Liver (tissue), 8 donors: ENCODE results near the gene CCR5AS.

ENCODE experiments used
- DNase-seq: peaks from one replicate; pipeline ENCODE4 v3.0.0-alpha.2; 2017; ENCODE audit warnings: low spot score
- H3K27ac ChIP-seq, 2 donors: one replicate each; pipeline ENCODE4 v1.7.0; 2013; ENCODE audit warnings: inconsistent platforms in 2 of 2, low read length in 2 of 2, control low read depth in 1 of 2, low read depth in 1 of 2, mild to moderate bottlenecking in 1 of 2
- H3K27me3 ChIP-seq, 4 donors: one replicate each; pipeline versions ENCODE4 v1.6.1 to v1.7.0; 2013; ENCODE audit warnings: low read length in 3 of 4, inconsistent platforms in 1 of 4, mild to moderate bottlenecking in 1 of 4, moderate library complexity in 1 of 4; ENCODE audit not compliant: control insufficient read depth in 4 of 4, insufficient read depth in 4 of 4
- H3K36me3 ChIP-seq, 4 donors: one replicate each; pipeline versions ENCODE4 v1.6.1 to v1.7.0; 2013; ENCODE audit warnings: low read length in 3 of 4, mild to moderate bottlenecking in 3 of 4, low read depth in 1 of 4, moderate library complexity in 1 of 4; ENCODE audit not compliant: control insufficient read depth in 4 of 4, insufficient read depth in 3 of 4
- H3K4me1 ChIP-seq, 4 donors: one replicate each; pipeline versions ENCODE4 v1.6.1 to v1.7.0; 2013; ENCODE audit warnings: low read length in 3 of 4, mild to moderate bottlenecking in 3 of 4, moderate library complexity in 1 of 4; ENCODE audit not compliant: control insufficient read depth in 4 of 4, insufficient read depth in 4 of 4
- H3K4me3 ChIP-seq, 3 donors: one replicate each; pipeline versions ENCODE4 v1.6.1 to v1.7.0; 2013; ENCODE audit warnings: low read length in 3 of 3, control low read depth in 1 of 3, low read depth in 1 of 3, mild to moderate bottlenecking in 1 of 3
- H3K9ac ChIP-seq, 2 donors: one replicate each; pipeline ENCODE4 v1.7.0; 2013; ENCODE audit warnings: low read length in 2 of 2, mild to moderate bottlenecking in 2 of 2, moderate library complexity in 2 of 2, control low read depth in 1 of 2, low read depth in 1 of 2
- H3K9me3 ChIP-seq, 4 donors: one replicate each; pipeline versions ENCODE4 v1.6.1 to v1.7.0; 2013; ENCODE audit warnings: low read length in 3 of 4; ENCODE audit not compliant: control insufficient read depth in 4 of 4
- EGR1 ChIP-seq, 2 donors: IDR thresholded peaks; 2 replicates each; pipeline ENCODE4 v1.6.1; 2016 to 2018; ENCODE audit warnings: antibody characterized with exemption in 2 of 2, low read depth in 2 of 2
- FOXA1 ChIP-seq: IDR thresholded peaks from 2 replicates; pipeline ENCODE4 v1.6.1; 2016; ENCODE audit warnings: antibody characterized with exemption
- FOXA2 ChIP-seq: IDR thresholded peaks from 2 replicates; pipeline ENCODE4 v1.6.1; 2016; ENCODE audit warnings: antibody characterized with exemption
- GABPA ChIP-seq, 2 donors: IDR thresholded peaks in 1 of 2; conservative IDR thresholded peaks in 1 of 2; 2 replicates each; pipeline ENCODE4 v1.6.1; 2016; ENCODE audit warnings: antibody characterized with exemption in 2 of 2, mild to moderate bottlenecking in 1 of 2, moderate library complexity in 1 of 2
- HNF4A ChIP-seq, 2 donors: conservative IDR thresholded peaks; 2 replicates each; pipeline ENCODE4 v1.6.1; 2016; ENCODE audit warnings: antibody characterized with exemption in 2 of 2, mild to moderate bottlenecking in 2 of 2
- HNF4G ChIP-seq: IDR thresholded peaks from 2 replicates; pipeline ENCODE4 v1.6.1; 2016; ENCODE audit warnings: antibody characterized with exemption
- JUND ChIP-seq, 2 donors: IDR thresholded peaks; 2 replicates each; pipeline ENCODE4 v1.6.1; 2016; ENCODE audit warnings: antibody characterized with exemption in 2 of 2
- MAX ChIP-seq: IDR thresholded peaks from 2 replicates; pipeline ENCODE4 v1.6.1; 2016; ENCODE audit warnings: antibody characterized with exemption
- NR2F2 ChIP-seq: IDR thresholded peaks from 2 replicates; pipeline ENCODE4 v1.6.1; 2016; ENCODE audit warnings: antibody characterized with exemption
- RAD21 ChIP-seq, 2 donors: IDR thresholded peaks; 2 replicates each; pipeline ENCODE4 v1.6.1; 2016; ENCODE audit warnings: antibody characterized with exemption in 2 of 2, mild to moderate bottlenecking in 2 of 2
- REST ChIP-seq: IDR thresholded peaks from 2 replicates; pipeline ENCODE4 v1.6.1; 2016; ENCODE audit warnings: antibody characterized with exemption, mild to moderate bottlenecking
- RXRA ChIP-seq, 2 donors: IDR thresholded peaks; 2 replicates each; pipeline ENCODE4 v1.6.1; 2017 to 2018; ENCODE audit warnings: antibody characterized with exemption in 2 of 2, mild to moderate bottlenecking in 1 of 2
- SP1 ChIP-seq: IDR thresholded peaks from 2 replicates; pipeline ENCODE4 v1.6.1; 2018; ENCODE audit warnings: antibody characterized with exemption, mild to moderate bottlenecking
- TAF1 ChIP-seq: conservative IDR thresholded peaks from 2 replicates; pipeline ENCODE4 v1.6.1; 2016; ENCODE audit warnings: antibody characterized with exemption, mild to moderate bottlenecking
- YY1 ChIP-seq: IDR thresholded peaks from 2 replicates; pipeline ENCODE4 v1.6.1; 2016; ENCODE audit warnings: antibody characterized with exemption, mild to moderate bottlenecking
- ZBTB33 ChIP-seq: IDR thresholded peaks from 2 replicates; pipeline ENCODE4 v1.6.1; 2016; ENCODE audit warnings: antibody characterized with exemption
- WGBS: extraction: QIAGEN DNeasy Blood & Tissue Kit; methylation state at CpG from one replicate; pipeline ENCODE4 v1.1.7; 2013; 5-methylcytosine and 5-hydroxymethylcytosine counted together
- TF ChIP-seq, protein P1 (sequence below): fragments of 150-350 bp; IDR thresholded peaks from 2 replicates; pipeline ENCODE4 v1.5.1; 2017; ENCODE audit warnings: improper control_type of control experiment, low read depth, low read length; ENCODE audit not compliant: missing input control
- TF ChIP-seq, protein P2 (sequence below): IDR thresholded peaks from 2 replicates; pipeline ENCODE4 v1.6.1; 2016; ENCODE audit warnings: antibody characterized with exemption
- donor health status: healthy.
- donor health status: healthy.
- donor health status: healthy.
- donor health status: healthy.
- donor health status: healthy.

CCR5AS gene

DNA sequence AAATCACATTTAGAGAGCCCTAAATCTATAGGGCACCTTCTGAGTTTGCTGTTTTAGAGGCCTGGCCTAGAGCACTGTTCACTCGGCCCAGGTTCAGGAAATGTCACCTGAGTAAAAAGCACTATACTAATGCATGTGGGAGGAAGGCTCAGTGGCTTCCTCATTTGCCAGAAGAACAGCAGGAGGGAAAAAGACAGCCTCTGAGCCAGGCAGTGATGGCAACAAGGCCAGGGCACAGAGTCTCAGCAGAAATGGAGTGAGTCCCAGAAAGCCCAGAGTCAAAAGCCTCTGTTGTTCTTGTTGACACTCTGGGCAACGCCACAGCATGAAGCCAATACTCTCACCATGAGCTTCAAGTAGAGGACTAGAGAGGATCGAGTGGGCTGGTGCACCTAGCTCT is 32.0 kb upstream of the CCR5AS start:
- no peaks in the 10 kb centered on the region for H3K36me3 ChIP-seq
- no peak overlapping the region for H3K27ac ChIP-seq
- no peak overlapping the region for H3K4me3 ChIP-seq
- no peaks in the 10 kb centered on the region for H3K9me3 ChIP-seq
- no peak for DNase-seq
- no peak for TF ChIP-seq FOXA2
- TF ChIP-seq TAF1: no peak
- no peak for TF ChIP-seq GABPA (IDR thresholded peaks at IDR 0.05 in 1 of 2, conservative IDR thresholded peaks at IDR 0.05 in 1 of 2)
- TF ChIP-seq, protein P1, sequence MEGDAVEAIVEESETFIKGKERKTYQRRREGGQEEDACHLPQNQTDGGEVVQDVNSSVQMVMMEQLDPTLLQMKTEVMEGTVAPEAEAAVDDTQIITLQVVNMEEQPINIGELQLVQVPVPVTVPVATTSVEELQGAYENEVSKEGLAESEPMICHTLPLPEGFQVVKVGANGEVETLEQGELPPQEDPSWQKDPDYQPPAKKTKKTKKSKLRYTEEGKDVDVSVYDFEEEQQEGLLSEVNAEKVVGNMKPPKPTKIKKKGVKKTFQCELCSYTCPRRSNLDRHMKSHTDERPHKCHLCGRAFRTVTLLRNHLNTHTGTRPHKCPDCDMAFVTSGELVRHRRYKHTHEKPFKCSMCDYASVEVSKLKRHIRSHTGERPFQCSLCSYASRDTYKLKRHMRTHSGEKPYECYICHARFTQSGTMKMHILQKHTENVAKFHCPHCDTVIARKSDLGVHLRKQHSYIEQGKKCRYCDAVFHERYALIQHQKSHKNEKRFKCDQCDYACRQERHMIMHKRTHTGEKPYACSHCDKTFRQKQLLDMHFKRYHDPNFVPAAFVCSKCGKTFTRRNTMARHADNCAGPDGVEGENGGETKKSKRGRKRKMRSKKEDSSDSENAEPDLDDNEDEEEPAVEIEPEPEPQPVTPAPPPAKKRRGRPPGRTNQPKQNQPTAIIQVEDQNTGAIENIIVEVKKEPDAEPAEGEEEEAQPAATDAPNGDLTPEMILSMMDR: no peak
- no peak for TF ChIP-seq MAX
- TF ChIP-seq YY1: no peak
- no peak for TF ChIP-seq NR2F2
- TF ChIP-seq HNF4A (conservative IDR thresholded peaks at IDR 0.05): no peak
- TF ChIP-seq EGR1 (IDR thresholded peaks at IDR 0.05; ENCODE audit: low read depth in 2 of 2): no peak
- TF ChIP-seq JUND (IDR thresholded peaks at IDR 0.05): no peak
- no peak for TF ChIP-seq SP1
- no peak for TF ChIP-seq RXRA (IDR thresholded peaks at IDR 0.05)
- no peak for TF ChIP-seq HNF4G
- TF ChIP-seq RAD21 (IDR thresholded peaks at IDR 0.05): no peak
- TF ChIP-seq REST: no peak
- no peak for TF ChIP-seq ZBTB33
- H3K27me3 ChIP-seq: no peaks in the 10 kb centered on the region
- H3K9ac ChIP-seq: no peak overlapping the region
- H3K4me1 ChIP-seq: no peaks in the 10 kb centered on the region
- WGBS: 90% methylated on average over 3 of the region's 3 CpGs

- H3K4me1 ChIP-seq: no peaks in the 10 kb centered on the region
- no peak overlapping the region for H3K27ac ChIP-seq
- no peak overlapping the region for H3K9ac ChIP-seq
- no peaks in the 10 kb centered on the region for H3K27me3 ChIP-seq
- no peaks in the 10 kb centered on the region for H3K9me3 ChIP-seq
- 91% methylated on average over 3 of the region's 3 CpGs for WGBS
- H3K36me3 ChIP-seq: no peaks in the 10 kb centered on the region
- H3K4me3 ChIP-seq: no peak overlapping the region
- TF ChIP-seq NR2F2 (no peak), TAF1 (no peak), FOXA1 (no peak), SP1 (no peak), GABPA (IDR thresholded peaks at IDR 0.05 in 1 of 2, conservative IDR thresholded peaks at IDR 0.05 in 1 of 2) (no peak), HNF4G (no peak), FOXA2 (no peak), HNF4A (conservative IDR thresholded peaks at IDR 0.05) (no peak), MAX (no peak), JUND (IDR thresholded peaks at IDR 0.05) (no peak)
- TF ChIP-seq, protein P2, sequence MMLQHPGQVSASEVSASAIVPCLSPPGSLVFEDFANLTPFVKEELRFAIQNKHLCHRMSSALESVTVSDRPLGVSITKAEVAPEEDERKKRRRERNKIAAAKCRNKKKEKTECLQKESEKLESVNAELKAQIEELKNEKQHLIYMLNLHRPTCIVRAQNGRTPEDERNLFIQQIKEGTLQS: no peak
- no peak for DNase-seq
Measured at GRCh38 chr3:46435081-46435726, 28.3 kb upstream of the CCR5AS start.
